ENCODE measurements around the gene GAB1.

Gene GAB1

DNA sequence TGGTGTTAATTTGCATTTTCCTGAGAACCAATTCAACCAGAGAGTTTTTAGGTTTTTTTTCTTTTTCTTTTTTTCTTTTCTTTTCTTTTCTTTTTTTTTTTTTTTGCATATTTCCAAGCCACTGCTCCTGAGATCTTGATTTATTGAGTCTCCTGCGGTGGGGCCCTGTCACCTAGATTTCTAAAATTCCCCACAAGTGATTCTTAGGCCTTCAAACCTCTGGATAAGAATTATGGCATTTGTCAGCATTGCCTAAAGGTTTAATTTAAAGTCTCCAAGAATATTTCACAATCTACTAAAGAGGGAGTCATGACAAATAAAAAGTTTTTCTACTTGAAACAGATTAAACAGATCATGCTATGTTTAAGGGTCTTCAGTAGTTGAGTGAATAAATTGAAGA lies 84.9 kb downstream of the GAB1 start:
- DNase-seq (ENCODE audit: low spot score), result no peak
- TF ChIP-seq, protein P1, sequence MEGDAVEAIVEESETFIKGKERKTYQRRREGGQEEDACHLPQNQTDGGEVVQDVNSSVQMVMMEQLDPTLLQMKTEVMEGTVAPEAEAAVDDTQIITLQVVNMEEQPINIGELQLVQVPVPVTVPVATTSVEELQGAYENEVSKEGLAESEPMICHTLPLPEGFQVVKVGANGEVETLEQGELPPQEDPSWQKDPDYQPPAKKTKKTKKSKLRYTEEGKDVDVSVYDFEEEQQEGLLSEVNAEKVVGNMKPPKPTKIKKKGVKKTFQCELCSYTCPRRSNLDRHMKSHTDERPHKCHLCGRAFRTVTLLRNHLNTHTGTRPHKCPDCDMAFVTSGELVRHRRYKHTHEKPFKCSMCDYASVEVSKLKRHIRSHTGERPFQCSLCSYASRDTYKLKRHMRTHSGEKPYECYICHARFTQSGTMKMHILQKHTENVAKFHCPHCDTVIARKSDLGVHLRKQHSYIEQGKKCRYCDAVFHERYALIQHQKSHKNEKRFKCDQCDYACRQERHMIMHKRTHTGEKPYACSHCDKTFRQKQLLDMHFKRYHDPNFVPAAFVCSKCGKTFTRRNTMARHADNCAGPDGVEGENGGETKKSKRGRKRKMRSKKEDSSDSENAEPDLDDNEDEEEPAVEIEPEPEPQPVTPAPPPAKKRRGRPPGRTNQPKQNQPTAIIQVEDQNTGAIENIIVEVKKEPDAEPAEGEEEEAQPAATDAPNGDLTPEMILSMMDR (conservative IDR thresholded peaks at IDR 0.05; ENCODE audit: low read depth), result no peak
- H3K27ac ChIP-seq, result no peak overlapping the region
- CTCF ChIA-PET, result no interaction called here
- POLR2A ChIA-PET (ENCODE audit: low non-redundant PET), result no interaction called here

DNA sequence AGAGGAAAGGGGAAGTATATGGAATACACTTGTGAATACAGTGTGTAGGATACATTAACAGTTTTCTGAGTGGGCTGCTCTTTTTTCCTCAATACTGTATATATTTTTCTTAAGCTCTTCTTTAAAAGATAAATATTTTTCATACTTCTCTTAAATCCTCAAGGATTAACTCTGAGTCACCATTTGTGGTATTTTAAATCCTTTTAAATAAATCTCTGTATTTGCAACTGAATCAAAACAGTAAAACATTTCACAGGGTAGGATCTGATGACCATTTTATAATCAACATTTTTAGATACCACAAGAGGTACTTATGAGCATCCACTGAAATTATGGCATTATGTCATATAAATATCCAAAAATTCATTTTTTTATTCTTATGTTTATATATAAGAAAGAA lies 87.6 kb downstream of the GAB1 start:
- DNase-seq (ENCODE audit: low spot score), result no peak
- no peak overlapping the region for H3K27ac ChIP-seq
- CTCF ChIA-PET, result no interaction called here
- POLR2A ChIA-PET (ENCODE audit: low non-redundant PET), result no interaction called here
- TF ChIP-seq, protein P1 (conservative IDR thresholded peaks at IDR 0.05; ENCODE audit: low read depth), result no peak

DNA sequence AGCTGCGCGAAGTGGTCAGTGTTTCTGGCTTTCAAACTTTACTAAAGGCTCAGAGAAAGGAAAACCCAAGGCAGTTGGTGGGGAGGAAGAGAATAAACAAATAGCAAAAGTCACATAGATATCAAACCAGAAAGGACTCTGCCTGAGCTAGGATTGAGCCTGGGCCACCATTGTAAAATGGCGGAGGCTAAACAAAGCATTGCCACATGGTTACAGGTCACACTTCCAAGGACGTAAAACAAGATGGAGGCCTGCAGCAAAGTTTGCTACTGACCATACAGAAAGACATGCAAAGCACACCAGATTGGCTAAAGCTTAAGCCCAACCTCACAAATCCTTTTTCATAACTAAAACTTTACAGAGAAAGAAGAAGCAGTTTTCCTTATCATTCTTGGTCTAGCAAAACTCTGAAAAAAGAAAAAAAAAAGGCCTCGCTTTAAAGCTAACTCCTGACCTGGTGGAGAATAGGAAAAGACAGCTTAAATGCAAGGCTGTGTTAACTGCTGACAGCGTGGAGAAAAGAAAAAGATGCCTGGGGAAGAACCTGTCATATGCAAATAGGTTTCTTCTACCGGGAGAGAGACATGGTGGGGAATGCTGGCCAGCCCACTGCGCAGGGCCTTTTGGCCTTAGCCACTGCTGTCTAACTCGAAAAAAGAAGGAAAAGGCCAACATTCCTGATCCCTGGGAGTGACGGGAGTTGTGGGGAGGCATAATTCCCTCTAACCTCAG lies 95.0 kb downstream of the GAB1 start:
- POLR2A ChIA-PET (ENCODE audit: low non-redundant PET), result no interaction called here

DNA sequence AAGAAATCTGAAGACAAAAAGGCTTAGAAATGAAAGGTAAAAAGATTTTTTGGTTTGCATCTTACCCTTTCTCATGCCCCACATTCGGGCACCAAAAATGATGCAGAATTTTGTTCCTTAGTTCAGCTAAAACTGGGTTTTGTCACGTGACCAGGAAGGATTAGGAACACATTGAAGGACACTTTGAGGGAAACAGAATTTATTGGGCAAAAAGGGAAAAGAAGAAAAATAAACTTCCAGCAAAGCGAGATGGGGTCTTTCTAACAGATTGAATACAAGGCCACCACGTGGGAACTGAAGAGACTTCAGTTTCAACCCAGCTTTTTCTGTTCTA lies 95.5 kb downstream of the GAB1 start:
- TF ChIP-seq, protein P1 (conservative IDR thresholded peaks at IDR 0.05; ENCODE audit: low read depth), result no peak
- no peak overlapping the region for H3K27ac ChIP-seq
- DNase-seq (ENCODE audit: low spot score), result no peak
- ChIA-PET CTCF (interaction anchor here (0.6 kb wide), 2 partner anchors 53 to 142 kb away, joined by 3 read pairs; no protein-coding TSS in a partner anchor), POLR2A (ENCODE audit: low non-redundant PET) (no interaction called here)

More for the DNA sequence above, 95.0 kb downstream of the GAB1 start:
- no peak for DNase-seq (ENCODE audit: low spot score)
- TF ChIP-seq, protein P1 (conservative IDR thresholded peaks at IDR 0.05; ENCODE audit: low read depth), result no peak
- no peak overlapping the region for H3K27ac ChIP-seq
- CTCF ChIA-PET, result interaction anchor here (0.6 kb wide), 2 partner anchors 52 to 143 kb away, joined by 3 read pairs; no protein-coding TSS in a partner anchor

DNA sequence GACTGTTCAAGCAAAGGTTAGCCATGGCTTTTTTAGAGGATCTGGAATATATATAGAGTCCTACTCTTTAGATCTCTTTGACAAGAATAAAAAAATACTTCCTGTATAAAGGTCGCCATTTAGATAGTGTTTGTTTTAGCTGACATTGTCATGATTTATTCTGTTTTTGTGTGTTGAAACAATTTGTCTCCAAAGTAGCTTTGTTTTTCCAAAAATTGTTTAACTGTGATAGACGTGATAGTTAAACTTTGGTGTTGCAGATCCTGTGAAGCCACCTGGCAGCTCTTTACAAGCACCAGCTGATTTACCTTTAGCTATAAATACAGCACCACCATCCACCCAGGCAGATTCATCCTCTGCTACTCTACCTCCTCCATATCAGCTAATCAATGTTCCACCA lies 96.6 kb downstream of the GAB1 start:
- CTCF ChIA-PET, result interaction anchor here (1.2 kb wide), 1 partner anchor 9 kb away, joined by 3 read pairs; no protein-coding TSS in a partner anchor
- POLR2A ChIA-PET (ENCODE audit: low non-redundant PET), result no interaction called here
- DNase-seq (ENCODE audit: low spot score), result no peak
- H3K27ac ChIP-seq, result no peak overlapping the region
- TF ChIP-seq, protein P1 (conservative IDR thresholded peaks at IDR 0.05; ENCODE audit: low read depth), result no peak

DNA sequence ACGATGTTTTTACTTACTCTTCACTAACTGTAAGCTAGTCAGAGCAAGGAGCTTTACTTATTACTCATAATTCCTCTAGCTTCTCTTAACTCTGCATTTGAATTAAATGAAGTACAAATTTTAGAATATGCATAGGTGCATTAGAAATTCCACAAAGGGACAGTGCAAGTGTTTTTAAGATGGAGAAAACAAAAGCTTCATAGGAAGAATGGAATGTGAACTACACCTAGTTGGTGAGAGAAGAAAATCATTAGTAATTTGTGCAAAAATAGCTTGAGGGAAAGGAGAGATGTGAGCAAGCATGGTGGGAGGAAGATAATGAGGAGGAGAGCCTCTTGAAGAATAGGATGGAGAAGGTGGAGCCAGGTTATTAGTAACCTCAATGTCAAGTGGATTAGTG lies 99.3 kb downstream of the GAB1 start:
- H3K27ac ChIP-seq, result no peak overlapping the region
- DNase-seq (ENCODE audit: low spot score), result no peak
- POLR2A ChIA-PET (ENCODE audit: low non-redundant PET), result no interaction called here
- TF ChIP-seq, protein P1 (conservative IDR thresholded peaks at IDR 0.05; ENCODE audit: low read depth), result no peak
- CTCF ChIA-PET, result no interaction called here
